T-helper 17 cell (primary cell): ENCODE results near the gene TMEM50A. TPM values are rescaled to one million over a fixed set of nuclear protein-coding genes. Genes with fewer than 3 reads are reported as not detected.
"Not testable (repeated sequence)": the region's sequence is repeated elsewhere in the genome, so short reads cannot be mapped to it uniquely, and the experiment has no call there.

Experiments
- ATAC-seq: fragments of 150-1000 bp; cut with Tn5 transposase; 2 replicates; pipeline ENCODE4 v1.10.0; 2021; ENCODE audit warnings: mild to moderate bottlenecking, moderate library complexity
- DNase-seq, 3 donors: peaks; one replicate each; pipeline versions ENCODE4 v3.0.0 to v3.0.0-alpha.2; 2020 to 2021
- H3K9me3 ChIP-seq: one replicate; pipeline ENCODE4 v1.7.0; 2013; ENCODE audit warnings: low read length, mild to moderate bottlenecking; ENCODE audit not compliant: control insufficient read depth, poor library complexity, severe bottlenecking
- H3K27ac Mint-ChIP-seq: one replicate; pipeline ENCODE4 v1.8.0; 2022; ENCODE audit warnings: mild to moderate bottlenecking, moderate library complexity, mixed read lengths
- H3K27me3 Mint-ChIP-seq: one replicate; pipeline ENCODE4 v1.8.0; 2022; ENCODE audit warnings: mixed read lengths
- H3K36me3 Mint-ChIP-seq: one replicate; pipeline ENCODE4 v1.8.0; 2022; ENCODE audit warnings: low read depth, mixed read lengths
- H3K4me1 Mint-ChIP-seq: one replicate; pipeline ENCODE4 v1.8.0; 2022; ENCODE audit warnings: mild to moderate bottlenecking, mixed read lengths
- H3K4me3 Mint-ChIP-seq: one replicate; pipeline ENCODE4 v1.8.0; 2022; ENCODE audit warnings: mild to moderate bottlenecking, moderate library complexity, mixed read lengths
- total RNA-seq, 4 donors: library from RNA in 2 of 4; stranded (reverse) in 2 of 4; gene quantifications; one replicate each; pipeline ENCODE4 v1.2.3 and lab custom pipeline; 2022 to 2026

TMEM50A gene
- total RNA-seq, 2 donors from 2014 or later, result 99.8 to 144 TPM

DNA sequence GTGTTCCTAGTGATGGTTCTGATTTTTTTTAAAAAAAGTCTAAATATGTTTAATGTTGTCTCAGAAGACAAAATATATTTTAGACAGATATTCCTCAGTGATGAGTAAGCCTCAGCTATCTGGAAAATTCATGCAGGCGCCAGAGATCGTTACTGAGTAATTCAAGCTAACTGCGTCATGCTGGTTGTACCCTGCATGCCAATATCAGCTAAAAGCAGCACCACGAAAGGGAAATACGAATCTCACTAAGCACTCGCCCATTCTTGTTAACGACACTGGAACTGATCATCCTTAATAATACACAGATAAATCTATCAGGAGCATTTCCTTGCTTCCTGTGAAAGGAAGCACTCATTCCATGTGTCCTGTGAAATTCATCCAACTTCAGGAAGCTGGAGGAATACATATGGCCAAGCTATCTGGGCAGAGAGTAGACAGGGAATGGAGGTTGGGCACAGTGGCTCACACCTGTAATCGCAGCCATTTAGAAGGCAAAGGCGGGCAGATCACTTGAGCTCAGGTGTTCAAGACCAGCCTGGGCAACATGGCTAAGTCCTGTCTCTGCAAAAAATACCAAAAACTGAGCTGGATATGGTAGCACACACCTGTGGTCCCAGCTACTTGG is 17.7 kb upstream of the TMEM50A start:
- DNase-seq, H3K27ac Mint-ChIP-seq, H3K9me3 ChIP-seq, H3K4me3 Mint-ChIP-seq, H3K4me1 Mint-ChIP-seq, H3K27me3 Mint-ChIP-seq, H3K36me3 Mint-ChIP-seq, ATAC-seq: not testable (repeated sequence)

DNA sequence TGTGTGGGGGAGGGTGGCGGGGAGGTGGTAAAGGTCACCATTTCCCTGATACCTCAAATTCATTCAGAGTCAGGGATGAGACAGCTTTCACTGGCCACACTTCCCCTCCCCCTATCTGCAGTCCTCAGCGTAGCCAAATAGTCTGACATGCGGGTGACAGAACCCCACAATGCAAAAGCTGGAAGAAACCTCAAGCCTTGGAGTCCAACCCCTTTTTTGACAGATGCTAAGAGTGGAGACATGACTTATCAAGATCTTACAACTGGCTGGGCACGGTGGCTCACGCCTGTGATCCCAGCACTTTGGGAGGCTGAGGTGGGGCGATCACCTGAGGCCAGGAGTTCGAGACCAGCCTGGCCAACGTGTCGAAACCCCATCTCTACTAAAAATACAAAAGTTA is 16.0 kb upstream of the TMEM50A start:
- not testable (repeated sequence) for ATAC-seq, DNase-seq, H3K9me3 ChIP-seq, H3K4me1 Mint-ChIP-seq, H3K4me3 Mint-ChIP-seq, H3K36me3 Mint-ChIP-seq, H3K27me3 Mint-ChIP-seq
- peak overlapping the region; percentile 21 for H3K27ac Mint-ChIP-seq

DNA sequence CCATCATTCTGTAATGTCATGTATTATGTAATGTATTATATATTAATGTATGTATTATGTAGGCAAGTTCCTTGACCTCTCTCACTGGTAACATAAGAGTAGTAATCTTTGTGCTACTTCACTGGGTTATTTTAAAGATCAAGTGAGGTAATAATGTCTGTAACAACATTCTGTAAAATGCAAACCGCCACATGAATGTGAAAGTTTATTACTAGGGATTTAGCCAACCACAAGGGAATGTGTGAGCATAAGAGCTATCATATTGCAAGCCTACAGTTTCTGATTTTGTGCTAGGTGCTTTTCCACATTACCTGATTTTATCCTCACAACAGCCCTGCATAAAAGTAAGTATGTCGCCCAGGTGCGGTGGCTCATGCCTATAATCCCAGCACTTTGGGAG is 13.7 kb upstream of the TMEM50A start:
- ATAC-seq, H3K4me3 Mint-ChIP-seq, H3K36me3 Mint-ChIP-seq, DNase-seq, H3K4me1 Mint-ChIP-seq, H3K9me3 ChIP-seq, H3K27me3 Mint-ChIP-seq, H3K27ac Mint-ChIP-seq: not testable (repeated sequence)

DNA sequence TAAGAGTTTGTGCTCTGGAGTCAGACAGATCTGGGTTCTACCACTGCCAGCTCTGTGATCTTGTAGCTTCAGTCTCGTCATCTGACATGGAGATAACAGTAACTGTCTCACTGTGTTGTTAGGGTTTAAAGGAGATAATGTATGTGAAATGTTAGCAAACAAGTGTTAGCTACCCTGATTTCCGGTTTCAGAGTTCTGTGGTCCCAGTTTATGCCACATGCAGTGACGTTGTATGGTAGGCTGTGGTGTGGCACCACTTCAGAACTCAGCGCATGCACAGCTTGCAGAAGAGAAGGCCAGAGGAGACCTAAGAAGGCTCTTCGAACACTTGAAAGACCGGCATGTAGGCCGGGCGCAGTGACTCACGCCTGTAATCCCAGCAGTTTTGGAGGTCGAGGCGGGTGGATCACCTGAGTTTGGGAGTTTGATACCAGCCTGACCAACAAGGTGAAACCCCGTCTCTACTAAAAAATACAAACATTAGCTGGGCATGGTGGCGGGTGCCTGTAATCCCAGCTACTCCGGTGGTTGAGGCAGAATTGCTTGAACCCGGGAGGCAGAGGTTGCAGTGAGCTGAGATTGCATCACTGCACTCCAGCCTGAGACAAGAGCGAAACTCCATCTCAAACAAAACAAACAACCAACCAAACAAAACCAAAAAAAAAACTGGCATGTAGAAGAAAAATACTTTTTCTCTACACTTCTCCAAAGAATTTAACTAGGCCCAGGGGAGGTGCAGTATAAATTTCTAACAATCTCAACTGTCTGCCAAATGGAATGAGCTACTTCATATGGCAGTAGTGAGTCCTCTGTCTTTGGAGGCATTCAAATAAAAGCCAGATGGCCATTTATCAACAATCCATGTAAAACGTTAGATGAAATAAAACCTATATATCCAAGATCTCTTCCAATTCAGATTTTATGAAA is 10.0 kb upstream of the TMEM50A start:
- Mint-ChIP-seq H3K27ac (peak overlapping the region; percentile 97), H3K4me1 (peaks cover 20% of the 10 kb centered on the region)
- H3K27me3 Mint-ChIP-seq, H3K36me3 Mint-ChIP-seq, H3K4me3 Mint-ChIP-seq, H3K9me3 ChIP-seq, DNase-seq: not testable (repeated sequence)
- peak; percentile 89 for ATAC-seq

DNA sequence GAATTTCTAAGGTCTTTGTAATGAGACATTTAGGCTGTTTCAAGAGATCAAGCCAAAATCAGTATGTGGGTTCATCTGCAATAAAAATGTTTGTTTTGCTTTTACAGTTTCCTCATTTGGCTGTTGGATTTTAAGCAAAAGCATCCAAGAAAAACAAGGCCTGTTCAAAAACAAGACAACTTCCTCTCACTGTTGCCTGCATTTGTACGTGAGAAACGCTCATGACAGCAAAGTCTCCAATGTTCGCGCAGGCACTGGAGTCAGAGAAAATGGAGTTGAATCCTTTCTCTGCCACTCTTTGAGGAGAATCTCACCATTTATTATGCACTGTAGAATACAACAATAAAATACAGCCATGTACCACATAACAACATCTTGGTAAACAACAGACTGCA is 9.3 kb upstream of the TMEM50A start:
- not testable (repeated sequence) for DNase-seq, H3K4me3 Mint-ChIP-seq, H3K9me3 ChIP-seq, H3K36me3 Mint-ChIP-seq, ATAC-seq, H3K27me3 Mint-ChIP-seq
- Mint-ChIP-seq H3K27ac (peak overlapping the region; percentile 97), H3K4me1 (peaks cover 20% of the 10 kb centered on the region)

DNA sequence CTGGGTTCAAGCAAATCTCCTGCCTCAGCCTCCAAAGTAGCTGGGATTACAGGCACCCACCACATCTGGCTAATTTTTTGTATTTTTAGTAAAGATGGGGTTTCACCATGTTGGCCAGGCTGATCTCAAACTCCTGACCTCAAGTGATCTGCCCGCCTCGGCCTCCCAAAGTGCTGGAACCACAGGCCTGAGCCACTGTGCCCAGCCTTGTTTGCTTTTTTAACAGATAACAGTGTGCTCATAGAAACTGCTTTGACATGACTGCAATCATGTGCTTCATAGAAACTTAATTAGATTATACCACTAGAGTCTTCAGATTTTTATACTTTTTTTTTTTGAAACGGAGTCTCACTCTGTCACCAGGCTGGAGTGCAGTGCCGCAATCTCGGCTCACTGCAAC is 8.8 kb upstream of the TMEM50A start:
- peaks cover 20% of the 10 kb centered on the region for H3K4me1 Mint-ChIP-seq
- not testable (repeated sequence) for ATAC-seq, H3K36me3 Mint-ChIP-seq, DNase-seq, H3K9me3 ChIP-seq, H3K27me3 Mint-ChIP-seq
- H3K27ac Mint-ChIP-seq, result peak overlapping the region; percentile 97
- peak overlapping the region; percentile 41 for H3K4me3 Mint-ChIP-seq

DNA sequence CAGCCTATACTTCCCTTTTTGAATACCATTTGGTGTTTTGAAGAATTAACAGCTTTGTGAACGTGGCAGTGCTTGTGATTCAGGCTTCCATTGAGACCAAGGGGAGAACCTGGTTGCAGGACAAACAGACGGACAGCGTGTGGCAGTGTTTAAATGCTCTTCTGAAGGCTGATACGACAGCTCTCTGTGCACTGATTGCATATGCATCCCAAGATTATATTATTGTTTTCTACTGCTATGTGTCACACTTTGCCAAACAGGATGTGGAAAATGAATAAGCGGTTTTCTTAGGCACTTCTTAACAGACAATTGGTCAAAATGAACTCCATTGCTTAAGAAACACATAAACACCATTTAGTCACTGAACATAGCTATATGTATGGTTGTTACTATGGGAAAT is 8.2 kb upstream of the TMEM50A start:
- peak; percentile 45 for ATAC-seq
- not testable (repeated sequence) for H3K27me3 Mint-ChIP-seq, DNase-seq, H3K36me3 Mint-ChIP-seq, H3K9me3 ChIP-seq
- Mint-ChIP-seq H3K4me1 (peaks cover 23% of the 10 kb centered on the region), H3K27ac (peak overlapping the region; percentile 97), H3K4me3 (peak overlapping the region; percentile 67)

DNA sequence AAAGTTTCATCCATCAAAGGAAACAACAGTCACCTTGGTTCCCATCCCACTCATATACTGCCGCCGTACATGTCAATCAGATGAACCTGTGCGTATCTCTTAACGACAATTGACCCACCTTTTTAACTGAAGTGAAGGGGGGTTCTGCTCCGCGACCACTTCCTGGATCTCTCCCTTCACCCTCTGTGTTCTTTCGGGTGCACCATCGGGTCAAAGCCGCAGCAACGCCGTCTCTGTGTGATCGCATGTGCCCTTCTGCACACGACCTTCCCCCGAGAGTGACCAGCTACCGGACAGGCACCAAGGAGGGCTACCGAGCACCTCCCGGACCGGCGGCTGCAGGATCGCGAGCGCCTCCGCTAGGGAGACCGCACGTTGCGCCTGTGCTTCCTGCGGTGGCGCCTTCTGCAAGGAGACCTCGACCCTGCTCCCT is 1.2 kb upstream of the TMEM50A start:
- DNase-seq (peak in 1 of 3 donors; percentile 15), ATAC-seq (peak; percentile 3)
- H3K9me3 ChIP-seq, H3K27me3 Mint-ChIP-seq, H3K36me3 Mint-ChIP-seq: not testable (repeated sequence)
- Mint-ChIP-seq H3K4me1 (peaks cover 23% of the 10 kb centered on the region), H3K4me3 (peak overlapping the region; percentile 94), H3K27ac (peak overlapping the region; percentile 95)

DNA sequence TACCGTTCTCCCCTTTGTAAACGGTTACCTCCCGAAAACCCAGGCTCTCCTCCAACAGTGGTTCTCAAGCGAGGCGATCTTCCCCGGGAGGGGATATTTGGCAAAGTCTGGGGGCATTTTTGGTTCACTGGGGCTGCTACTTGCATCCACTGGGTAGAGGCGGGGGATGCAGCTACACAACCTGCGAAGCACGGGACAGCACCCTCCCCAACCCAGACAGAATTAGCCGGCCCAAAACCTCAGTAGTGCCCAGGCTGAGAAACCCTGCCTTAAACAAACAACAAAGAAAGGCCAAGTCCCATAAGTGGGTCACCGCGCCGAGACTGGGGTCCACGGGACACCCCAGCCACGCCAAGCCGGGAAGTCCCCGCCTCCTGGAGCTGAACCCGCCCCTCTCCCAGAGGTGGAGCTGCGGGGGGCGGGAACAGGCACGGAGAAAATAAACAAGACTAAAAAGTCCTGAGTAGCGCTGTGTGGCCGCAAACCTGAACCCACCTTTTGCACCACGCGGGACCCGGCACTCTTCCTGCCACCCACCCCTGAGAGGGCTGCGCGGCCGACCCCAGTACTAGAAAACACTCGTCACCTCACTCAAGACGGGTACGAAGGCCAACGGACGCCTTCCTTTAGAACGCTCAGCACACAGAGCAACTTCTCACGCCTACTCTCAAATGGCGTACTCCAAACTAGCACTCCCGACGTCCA is 499 bp upstream of the TMEM50A start:
- DNase-seq, result peak in 2 of 3 donors; percentile 28 to 42
- H3K36me3 Mint-ChIP-seq, H3K9me3 ChIP-seq, H3K27me3 Mint-ChIP-seq: not testable (repeated sequence)
- Mint-ChIP-seq H3K4me3 (peak overlapping the region; percentile 95), H3K4me1 (peaks cover 22% of the 10 kb centered on the region), H3K27ac (peak overlapping the region; percentile 95)
- ATAC-seq, result peak; percentile 73

DNA sequence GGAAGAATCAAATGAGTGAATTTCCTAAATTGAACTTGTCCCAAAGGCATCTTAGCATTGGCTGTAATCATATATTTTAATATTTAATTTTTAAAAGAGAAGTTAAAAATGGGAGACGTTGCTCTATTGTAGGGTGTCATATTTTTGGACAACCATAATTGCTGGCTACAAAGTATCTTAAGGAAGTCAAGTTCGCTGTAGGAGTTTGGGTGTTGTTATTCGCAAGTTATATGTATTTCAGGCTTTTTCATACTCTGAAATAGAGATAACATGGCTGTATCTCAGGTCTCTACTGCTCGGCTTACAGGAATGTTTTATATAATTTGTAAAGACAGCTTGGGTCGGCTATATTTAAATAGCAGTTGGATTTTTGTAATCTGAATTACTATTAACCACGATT is 852 bp downstream of the TMEM50A start:
- Mint-ChIP-seq H3K4me3 (peak overlapping the region; percentile 95), H3K36me3 (peaks cover 2% of the 10 kb centered on the region), H3K4me1 (peaks cover 28% of the 10 kb centered on the region), H3K27ac (peak overlapping the region; percentile 92), H3K27me3 (no peaks in the 10 kb centered on the region)
- DNase-seq (no peak), ATAC-seq (no peak)
- H3K9me3 ChIP-seq, result no peaks in the 10 kb centered on the region

DNA sequence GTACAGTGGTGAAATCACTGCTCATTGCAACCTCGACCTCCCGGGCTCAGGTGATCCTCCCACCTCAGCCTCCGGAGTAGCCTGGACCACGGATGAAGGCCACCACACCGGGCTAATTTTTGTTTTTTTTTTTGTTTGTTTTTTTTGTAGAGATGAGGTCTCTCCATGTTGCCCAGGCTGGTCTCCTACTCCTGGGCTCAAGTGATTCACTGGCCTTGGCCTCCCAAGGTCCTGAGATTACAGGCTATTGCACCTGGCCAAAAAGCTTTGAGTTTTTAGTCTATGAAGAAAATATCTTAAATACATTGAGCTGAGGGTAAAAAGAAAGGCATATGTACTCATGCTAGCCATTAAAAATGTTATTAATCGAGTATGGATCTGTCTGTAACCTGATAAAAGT is 3.6 kb downstream of the TMEM50A start:
- no peak overlapping the region for H3K4me3 Mint-ChIP-seq
- H3K9me3 ChIP-seq, result no peaks in the 10 kb centered on the region
- no peak for DNase-seq
- peaks cover 2% of the 10 kb centered on the region for H3K36me3 Mint-ChIP-seq
- peaks cover 31% of the 10 kb centered on the region for H3K4me1 Mint-ChIP-seq
- H3K27me3 Mint-ChIP-seq, result no peaks in the 10 kb centered on the region
- H3K27ac Mint-ChIP-seq, result peak overlapping the region; percentile 72
- ATAC-seq, result no peak

DNA sequence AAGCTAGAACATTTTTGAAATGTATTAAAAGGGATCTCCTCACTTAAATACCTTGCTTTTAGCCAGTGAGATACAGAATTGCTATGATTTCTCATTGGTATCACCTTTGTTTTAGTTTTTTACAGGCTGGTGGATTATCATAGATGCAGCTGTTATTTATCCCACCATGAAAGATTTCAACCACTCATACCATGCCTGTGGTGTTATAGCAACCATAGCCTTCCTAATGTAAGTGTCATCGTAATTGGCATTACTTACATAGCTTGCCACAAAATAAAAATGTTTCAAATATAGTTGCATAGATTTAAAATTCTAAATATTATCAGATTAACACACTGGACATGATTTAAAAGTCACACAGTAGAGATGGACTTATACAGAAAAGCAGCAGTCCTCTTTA is 4.7 kb downstream of the TMEM50A start:
- Mint-ChIP-seq H3K27me3 (no peaks in the 10 kb centered on the region), H3K36me3 (peaks cover 5% of the 10 kb centered on the region), H3K4me3 (no peak overlapping the region), H3K4me1 (peaks cover 32% of the 10 kb centered on the region), H3K27ac (peak overlapping the region; percentile 72)
- ATAC-seq (no peak), DNase-seq (no peak)
- H3K9me3 ChIP-seq, result no peaks in the 10 kb centered on the region

DNA sequence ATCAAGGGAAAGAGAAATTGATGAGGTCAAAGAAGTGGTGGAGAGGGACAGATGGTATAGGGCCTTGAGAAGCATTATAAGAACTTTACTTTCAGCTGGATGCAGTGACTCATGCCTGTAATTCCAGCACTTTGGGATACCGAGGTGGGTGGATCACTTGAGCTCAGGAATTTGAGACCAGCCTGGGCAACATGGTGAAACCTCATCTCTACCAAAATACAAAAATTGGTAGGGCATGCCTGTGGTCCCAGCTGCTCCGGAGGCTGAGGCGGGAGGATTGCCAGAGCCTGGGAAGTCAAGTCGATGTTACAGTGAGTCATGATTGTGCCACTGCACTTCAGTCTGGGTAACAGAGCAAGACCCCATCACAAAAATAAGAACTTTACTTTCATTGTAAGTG is 5.7 kb downstream of the TMEM50A start:
- no peaks in the 10 kb centered on the region for H3K9me3 ChIP-seq
- ATAC-seq, result no peak
- Mint-ChIP-seq H3K36me3 (peaks cover 5% of the 10 kb centered on the region), H3K27me3 (no peaks in the 10 kb centered on the region), H3K27ac (peak overlapping the region; percentile 72), H3K4me3 (no peak overlapping the region), H3K4me1 (peaks cover 32% of the 10 kb centered on the region)
- no peak for DNase-seq
